ENCODE results near the gene SPINK5.

DNA sequence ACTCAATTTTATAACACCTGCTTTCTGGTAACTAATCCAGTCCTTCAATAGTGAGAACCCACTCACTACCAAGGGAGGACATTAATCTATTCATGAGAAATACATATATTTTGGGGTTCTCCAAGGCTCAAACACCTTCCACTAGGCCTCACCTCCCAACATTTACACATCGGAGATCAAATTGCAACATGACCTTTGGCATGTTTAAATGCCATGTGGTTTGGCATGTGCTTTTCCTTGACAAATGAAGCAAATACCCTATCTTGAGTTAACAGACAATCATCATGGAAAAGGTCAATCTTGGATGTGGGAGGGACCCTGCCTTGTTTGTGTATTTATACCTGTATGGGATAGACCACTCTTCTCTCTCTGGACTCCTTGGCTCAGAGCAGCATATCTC lies 82.7 kb downstream of the SPINK5 start:
- TF ChIP-seq CTCF (IDR thresholded peaks at IDR 0.05; ENCODE audit: poor library complexity) = no peak
- no peak for TF ChIP-seq EZH2 (IDR thresholded peaks at IDR 0.05; ENCODE audit: borderline replicate concordance)

All from hepatocyte (in vitro differentiated cells).